Stimulated activated CD8-positive, alpha-beta memory T cell treated with anti-CD3 and anti-CD28 coated beads, Interleukin-2, amount 100 ng/mL, for 48 hours (primary cell): ENCODE results near the gene SLC25A28.

Experiments
- DNase-seq, 2 donors: peaks; one replicate each; pipeline ENCODE4 v3.0.0-alpha.2; 2020; ENCODE audit warnings: low read depth in 2 of 2

Gene SLC25A28

GRCh38 chr10:99590799-99591198 lies 29.4 kb downstream of the SLC25A28 start:
- DNase-seq: no peak

- no peak for DNase-seq
These were observed 36.6 kb downstream of the SLC25A28 start for GRCh38 chr10:99583687-99584086.

- no peak for DNase-seq
These were observed 37.9 kb downstream of the SLC25A28 start for GRCh38 chr10:99582255-99582770.

- DNase-seq: no peak
These were observed 40.3 kb downstream of the SLC25A28 start for GRCh38 chr10:99579971-99580370.

- no peak for DNase-seq
These were observed 46.4 kb downstream of the SLC25A28 start for GRCh38 chr10:99573790-99574189.

- DNase-seq: no peak
These were observed 48.4 kb downstream of the SLC25A28 start for GRCh38 chr10:99571816-99572215.

GRCh38 chr10:99569961-99570360 lies 50.3 kb downstream of the SLC25A28 start:
- no peak for DNase-seq

- DNase-seq: no peak
These were observed 50.8 kb downstream of the SLC25A28 start for GRCh38 chr10:99569253-99569939.

GRCh38 chr10:99565166-99565565 lies 55.1 kb downstream of the SLC25A28 start:
- DNase-seq: no peak

GRCh38 chr10:99564361-99564760 lies 55.9 kb downstream of the SLC25A28 start:
- no peak for DNase-seq

- no peak for DNase-seq
These were observed 57.6 kb downstream of the SLC25A28 start for GRCh38 chr10:99562631-99563030.
